ENCODE results near the gene NTN5. TPM values are rescaled to one million over a fixed set of nuclear protein-coding genes. Genes with fewer than 3 reads are reported as not detected.
A peak's percentile ranks its signal among the peaks of the same experiment; 100 is the strongest.

Gene NTN5
- total and polyA plus RNA-seq, 10 donors, result 0.30 to 2.1 (median 0.74) TPM; not detected in 1

- H3K27ac ChIP-seq, result peak overlapping the region; percentile 44 to 94 (median 80)
- 30 to 45% (median 39%) methylated on average over 42 to 47 of the region's 47 CpGs for WGBS, 5 donors
- no peaks in the 10 kb centered on the region for H3K27me3 ChIP-seq (replicated peaks in 1 of 7)
- peak overlapping the region in 2 of 8 donors; percentile 17 to 38 for H3K4me3 ChIP-seq
- H3K9me3 ChIP-seq, result no peaks in the 10 kb centered on the region
- H3K4me1 ChIP-seq, result peaks cover 43 to 96% (median 56%) of the 10 kb centered on the region in 6 donors
- TF ChIP-seq POLR2AphosphoS5 (IDR thresholded peaks at IDR 0.05) (peak; percentile 63 to 87 (median 84)), POLR2A (IDR thresholded peaks at IDR 0.05) (no peak), CTCF (IDR thresholded peaks at IDR 0.05 in 8 of 11, conservative IDR thresholded peaks at IDR 0.05 in 3 of 11) (peak in 3 of 11 experiments; percentile 7 to 20 (median 14))
- intact Hi-C loops (cut with DNase I; ENCODE audit: low total_unique reads), result no loop called here
- peaks cover 0 to 79% (median 42%) of the 10 kb centered on the region in 6 donors for H3K36me3 ChIP-seq
- DNase-seq, result peak; percentile 91
Observed at GRCh38 chr19:48630296-48631063, 42.3 kb downstream of the NTN5 start.

GRCh38 chr19:48629599-48630295, 43.1 kb downstream of the NTN5 start:
- 68 to 73% (median 70%) methylated on average over 27 to 48 of the region's 48 CpGs for WGBS, 5 donors
- Histone ChIP-seq H3K27ac (peak overlapping the region; percentile 44 to 94 (median 80)), H3K9me3 (no peaks in the 10 kb centered on the region), H3K27me3 (replicated peaks in 1 of 7) (no peaks in the 10 kb centered on the region), H3K4me3 (peak overlapping the region in 2 of 8 donors; percentile 17 to 38), H3K4me1 (peaks cover 38 to 96% (median 51%) of the 10 kb centered on the region in 6 donors), H3K36me3 (peaks cover 0 to 79% (median 42%) of the 10 kb centered on the region in 6 donors)
- peak; percentile 82 for DNase-seq
- TF ChIP-seq POLR2AphosphoS5 (IDR thresholded peaks at IDR 0.05), result peak; percentile 9 to 72 (median 44)
- no peak for TF ChIP-seq POLR2A (IDR thresholded peaks at IDR 0.05)
- intact Hi-C loops (cut with DNase I; ENCODE audit: low total_unique reads), result no loop called here

GRCh38 chr19:48629297-48629598, 43.6 kb downstream of the NTN5 start:
- 90 to 97% (median 94%) methylated on average over 5 to 22 of the region's 22 CpGs for WGBS, 5 donors
- Histone ChIP-seq H3K27ac (peak overlapping the region in 5 of 8 donors; percentile 78 to 94 (median 84)), H3K4me3 (no peak overlapping the region), H3K27me3 (replicated peaks in 1 of 7) (no peaks in the 10 kb centered on the region), H3K4me1 (peaks cover 34 to 96% (median 51%) of the 10 kb centered on the region in 6 donors), H3K9me3 (no peaks in the 10 kb centered on the region), H3K36me3 (peaks cover 0 to 79% (median 42%) of the 10 kb centered on the region in 6 donors)
- intact Hi-C loops (cut with DNase I; ENCODE audit: low total_unique reads), result no loop called here
- no peak for DNase-seq
- no peak for TF ChIP-seq CTCF (IDR thresholded peaks at IDR 0.05 in 8 of 11, conservative IDR thresholded peaks at IDR 0.05 in 3 of 11)
- no peak for TF ChIP-seq POLR2A (IDR thresholded peaks at IDR 0.05)
- TF ChIP-seq POLR2AphosphoS5 (IDR thresholded peaks at IDR 0.05), result no peak

- 76 to 92% (median 85%) methylated on average over 32 to 34 of the region's 34 CpGs for WGBS, 5 donors
- DNase-seq, result peak; percentile 80
- Histone ChIP-seq H3K27ac (peak overlapping the region in 3 of 8 donors; percentile 14 to 81 (median 78)), H3K9me3 (no peaks in the 10 kb centered on the region), H3K4me1 (peaks cover 31 to 96% (median 51%) of the 10 kb centered on the region in 6 donors), H3K27me3 (replicated peaks in 1 of 7) (no peaks in the 10 kb centered on the region), H3K4me3 (no peak overlapping the region), H3K36me3 (peaks cover 0 to 79% (median 42%) of the 10 kb centered on the region in 6 donors)
- TF ChIP-seq POLR2AphosphoS5 (IDR thresholded peaks at IDR 0.05) (peak in 2 of 3 donors; percentile 15 to 22), POLR2A (IDR thresholded peaks at IDR 0.05) (no peak)
- intact Hi-C loops (cut with DNase I; ENCODE audit: low total_unique reads), result no loop called here
Observed at GRCh38 chr19:48628486-48629296, 44.1 kb downstream of the NTN5 start.
